ENCODE results near the gene ABCF1.
A peak's percentile ranks its signal among the peaks of the same experiment; 100 is the strongest.

The ABCF1 gene

GRCh38 chr6:30560930-30561329, 10.3 kb upstream of the ABCF1 start:
- no peak for DNase-seq (ENCODE audit: low spot score)

GRCh38 chr6:30562470-30563425, 8.5 kb upstream of the ABCF1 start:
- DNase-seq (ENCODE audit: low spot score): no peak

GRCh38 chr6:30564114-30564513, 7.1 kb upstream of the ABCF1 start:
- DNase-seq (ENCODE audit: low spot score): no peak

- DNase-seq (ENCODE audit: low spot score): no peak
Observed at GRCh38 chr6:30565772-30566171, 5.5 kb upstream of the ABCF1 start.

- DNase-seq (ENCODE audit: low spot score): peak; percentile 43
Observed at GRCh38 chr6:30568245-30568644, 3.0 kb upstream of the ABCF1 start.

- no peak for DNase-seq (ENCODE audit: low spot score)
Observed at GRCh38 chr6:30570263-30570662, 979 bp upstream of the ABCF1 start.

- peak; percentile 47 for DNase-seq (ENCODE audit: low spot score)
Observed at GRCh38 chr6:30570740-30571074, 535 bp upstream of the ABCF1 start.

DNA sequence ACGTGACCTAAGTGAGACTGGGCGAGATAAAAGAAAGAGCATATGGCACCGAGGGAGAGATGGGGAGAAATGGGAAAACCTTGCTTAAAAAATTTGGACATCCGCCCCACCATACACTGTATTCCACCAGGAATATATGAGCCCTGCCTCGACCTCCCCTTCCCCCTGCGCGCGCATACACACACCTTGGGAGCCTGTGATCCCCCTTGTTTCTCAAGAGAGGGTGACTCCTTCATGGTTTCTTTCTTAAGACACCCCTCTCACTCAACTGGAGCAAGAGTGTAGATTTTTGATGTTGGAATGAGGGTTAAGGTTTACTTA, 480 bp downstream of the ABCF1 start:
- no peak for DNase-seq (ENCODE audit: low spot score)

DNA sequence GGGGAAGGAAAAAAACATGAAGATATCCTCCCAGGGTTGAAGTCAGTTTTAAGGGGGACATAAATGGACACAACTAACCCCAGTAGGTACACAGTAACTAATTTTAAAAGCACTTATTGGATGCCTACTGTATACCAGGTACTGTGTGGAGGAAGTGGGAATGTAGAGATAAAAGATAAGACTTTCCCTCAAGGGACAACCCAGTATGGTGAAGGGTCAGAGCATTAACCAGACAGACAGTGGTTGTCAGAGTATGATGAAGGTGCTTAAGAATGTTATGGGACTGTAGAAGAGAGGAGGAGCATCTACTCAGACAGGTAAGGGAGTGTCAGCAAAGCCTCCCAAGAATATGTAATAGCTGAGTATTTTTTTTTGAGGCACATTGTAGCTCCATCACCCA, 906 bp downstream of the ABCF1 start:
- no peak for DNase-seq (ENCODE audit: low spot score)

- no peak for DNase-seq (ENCODE audit: low spot score)
Observed at GRCh38 chr6:30573113-30573512, 1.9 kb downstream of the ABCF1 start.

DNA sequence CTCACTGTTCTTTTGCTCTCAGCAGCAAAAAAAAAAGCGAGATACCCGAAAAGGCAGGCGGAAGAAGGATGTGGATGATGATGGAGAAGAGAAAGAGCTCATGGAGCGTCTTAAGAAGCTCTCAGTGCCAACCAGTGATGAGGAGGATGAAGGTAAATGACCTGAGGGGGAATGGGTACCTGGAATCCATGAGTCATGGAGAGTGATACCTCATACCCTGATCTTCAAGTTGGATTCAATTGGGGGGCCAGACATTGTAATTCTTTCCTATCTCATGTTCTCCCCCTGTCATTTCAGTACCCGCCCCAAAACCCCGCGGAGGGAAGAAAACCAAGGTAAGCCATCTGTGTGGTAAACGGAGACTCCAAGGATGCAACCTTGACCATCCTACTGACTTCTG, 6.8 kb downstream of the ABCF1 start:
- no peak for DNase-seq (ENCODE audit: low spot score)

- no peak for DNase-seq (ENCODE audit: low spot score)
Observed at GRCh38 chr6:30583921-30584320, 12.7 kb downstream of the ABCF1 start.

- DNase-seq (ENCODE audit: low spot score): no peak
Observed at GRCh38 chr6:30589754-30590358, 18.6 kb downstream of the ABCF1 start.

- no peak for DNase-seq (ENCODE audit: low spot score)
Observed at GRCh38 chr6:30590509-30590908, 19.3 kb downstream of the ABCF1 start.

DNA sequence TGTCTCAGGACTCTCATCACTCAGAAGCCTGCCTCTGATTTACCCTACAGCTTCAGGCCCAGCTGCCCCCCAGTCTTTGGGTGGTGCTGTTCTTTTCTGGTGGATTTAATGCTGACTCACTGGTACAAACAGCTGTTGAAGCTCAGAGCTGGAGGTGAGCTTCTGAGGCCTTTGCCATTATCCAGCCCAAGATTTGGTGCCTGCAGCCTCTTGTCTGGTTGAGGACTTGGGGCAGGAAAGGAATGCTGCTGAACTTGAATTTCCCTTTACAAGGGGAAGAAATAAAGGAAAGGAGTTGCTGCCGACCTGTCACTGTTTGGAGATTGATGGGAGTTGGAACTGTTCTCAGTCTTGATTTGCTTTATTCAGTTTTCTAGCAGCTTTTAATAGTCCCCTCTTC, 19.8 kb downstream of the ABCF1 start:
- DNase-seq (ENCODE audit: low spot score): no peak

GRCh38 chr6:30592287-30592686, 21.0 kb downstream of the ABCF1 start:
- DNase-seq (ENCODE audit: low spot score): no peak

DNA sequence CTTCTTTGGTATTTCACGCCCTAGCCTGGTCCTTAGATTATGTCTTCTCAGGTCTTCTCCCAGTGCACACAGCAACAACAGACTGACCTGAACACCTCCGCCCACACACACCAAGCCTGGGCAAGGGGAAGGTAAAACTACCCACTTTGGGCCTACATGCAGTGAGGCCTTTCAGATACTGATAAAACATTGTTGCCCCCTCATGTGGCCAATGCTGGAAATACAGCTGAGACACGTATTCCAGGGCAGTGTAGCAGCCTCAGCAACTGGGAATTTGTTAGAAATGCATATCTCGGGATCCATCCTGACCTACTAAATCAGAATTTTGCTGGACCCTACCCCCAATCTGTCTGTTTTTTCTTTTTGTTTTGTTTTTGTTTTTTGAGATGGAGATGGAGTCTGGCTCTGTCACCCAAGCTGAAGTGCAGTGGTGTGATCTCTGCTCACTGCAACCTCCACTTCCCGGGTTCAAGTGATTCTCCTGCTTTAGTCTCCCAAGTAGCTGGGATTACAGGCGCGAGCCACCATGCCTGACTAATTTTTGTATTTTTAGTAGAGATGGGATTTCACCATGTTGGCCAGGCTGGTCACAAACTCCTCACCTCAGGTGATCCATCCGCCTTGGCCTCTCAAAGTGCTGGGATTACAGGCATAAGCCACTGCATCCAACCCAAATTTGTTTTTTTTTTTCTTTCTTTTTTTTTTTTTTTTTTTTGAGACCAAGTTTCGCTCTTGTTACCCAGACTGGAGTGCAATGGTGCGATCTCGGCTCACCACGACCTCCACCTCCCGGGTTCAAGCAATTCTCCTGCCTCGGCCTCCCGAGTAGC, 26.3 kb downstream of the ABCF1 start:
- peak; percentile 83 for DNase-seq (ENCODE audit: low spot score)

- no peak for DNase-seq (ENCODE audit: low spot score)
Observed at GRCh38 chr6:30598912-30599624, 27.8 kb downstream of the ABCF1 start.

- no peak for DNase-seq (ENCODE audit: low spot score)
Observed at GRCh38 chr6:30599625-30600324, 28.5 kb downstream of the ABCF1 start.

DNA sequence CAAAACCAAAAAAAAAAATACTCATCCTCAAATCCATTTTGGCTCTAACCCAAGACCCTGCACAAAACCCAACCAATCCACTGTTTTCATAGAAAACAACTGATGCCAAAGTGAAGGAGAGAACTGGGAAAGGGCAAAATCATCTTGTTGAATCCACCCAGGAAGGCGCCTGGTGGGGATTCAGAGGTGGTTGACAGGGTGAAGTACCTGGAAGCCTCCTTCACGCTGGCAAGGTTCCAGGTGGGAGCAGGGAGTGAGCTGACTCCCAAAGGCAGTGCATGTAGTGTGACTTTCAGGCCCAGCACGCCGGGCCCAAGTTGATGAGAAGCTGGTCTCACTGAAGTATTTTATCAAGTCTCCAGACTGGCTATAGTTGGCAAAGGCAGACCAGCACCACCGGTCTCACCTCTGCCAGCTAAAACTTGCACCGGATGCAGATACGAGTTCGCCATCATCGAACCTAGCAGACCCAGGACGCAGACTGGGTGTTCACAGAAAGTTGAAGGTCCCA, 29.3 kb downstream of the ABCF1 start:
- DNase-seq (ENCODE audit: low spot score): no peak

- no peak for DNase-seq (ENCODE audit: low spot score)
Observed at GRCh38 chr6:30601436-30601814, 30.2 kb downstream of the ABCF1 start.
